ENCODE results near the gene AHCTF1.
"Not testable (repeated sequence)": the region's sequence is repeated elsewhere in the genome, so short reads cannot be mapped to it uniquely, and the experiment has no call there.

The AHCTF1 gene

DNA sequence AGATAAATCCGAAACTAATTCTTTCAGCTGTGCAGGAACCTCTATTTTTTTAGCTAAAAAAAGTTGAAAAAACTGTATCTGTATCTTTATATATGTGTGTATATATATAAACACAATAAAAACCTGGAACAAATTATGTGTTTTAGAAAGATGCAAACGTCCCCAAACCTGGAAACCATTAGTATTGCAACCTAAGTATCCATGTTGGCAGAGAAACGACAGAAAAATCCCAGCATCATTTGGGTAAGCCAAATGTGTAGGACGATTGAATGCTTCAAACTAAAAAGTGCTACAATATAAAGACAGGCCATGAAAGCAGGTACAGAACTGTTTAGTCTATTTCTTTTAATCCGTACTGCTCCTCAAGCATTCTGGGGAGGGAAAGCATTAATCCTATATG is 87.9 kb downstream of the AHCTF1 start:
- no peak for DNase-seq

GRCh38 chr1:246840761-246841160 is 91.0 kb downstream of the AHCTF1 start:
- not testable (repeated sequence) for DNase-seq

- DNase-seq: no peak
Observed at GRCh38 chr1:246838118-246838456, 93.7 kb downstream of the AHCTF1 start.

- DNase-seq: no peak
Observed at GRCh38 chr1:246837418-246838117, 94.2 kb downstream of the AHCTF1 start.

GRCh38 chr1:246836209-246836966 is 95.4 kb downstream of the AHCTF1 start:
- DNase-seq: peak in 1 of 58 donors; percentile 7

DNA sequence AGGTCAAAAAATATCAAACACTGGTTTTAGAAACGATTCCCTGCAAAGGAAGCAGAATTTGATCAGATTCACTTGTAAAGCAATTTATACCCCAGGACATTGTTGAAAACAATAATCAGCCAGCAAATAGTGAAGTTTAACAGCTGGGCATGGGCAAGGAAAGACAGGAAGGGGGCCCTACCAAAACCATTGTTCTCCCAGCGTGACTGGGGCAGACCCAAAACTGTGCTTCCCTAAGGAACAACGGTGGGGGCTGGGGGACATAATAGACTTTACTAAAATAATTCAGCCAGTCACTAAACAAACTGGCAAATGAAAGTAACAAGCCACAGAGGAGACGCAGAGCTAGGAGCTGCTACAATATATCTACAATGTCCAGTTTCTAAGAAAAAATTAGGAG is 100.2 kb downstream of the AHCTF1 start:
- DNase-seq: no peak

DNA sequence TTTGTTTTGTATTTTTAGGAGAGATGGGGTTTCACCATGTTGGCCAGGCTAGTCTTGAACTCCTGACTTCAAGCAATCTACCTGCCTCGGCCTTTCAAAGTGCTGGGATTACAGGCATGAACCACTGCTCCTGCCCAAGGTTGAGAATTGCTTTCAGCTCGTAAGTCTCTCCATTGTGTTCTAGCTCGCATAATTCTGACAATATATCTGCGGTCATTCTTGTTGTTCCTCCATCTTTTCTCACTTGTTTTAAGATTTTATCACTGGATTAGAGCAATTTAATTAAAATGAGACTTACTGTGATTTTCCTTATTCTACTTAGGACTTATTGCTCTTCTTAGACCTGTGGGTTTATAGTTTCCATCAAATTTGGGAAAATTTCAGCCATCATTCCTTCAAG is 102.9 kb downstream of the AHCTF1 start:
- no peak for DNase-seq

DNA sequence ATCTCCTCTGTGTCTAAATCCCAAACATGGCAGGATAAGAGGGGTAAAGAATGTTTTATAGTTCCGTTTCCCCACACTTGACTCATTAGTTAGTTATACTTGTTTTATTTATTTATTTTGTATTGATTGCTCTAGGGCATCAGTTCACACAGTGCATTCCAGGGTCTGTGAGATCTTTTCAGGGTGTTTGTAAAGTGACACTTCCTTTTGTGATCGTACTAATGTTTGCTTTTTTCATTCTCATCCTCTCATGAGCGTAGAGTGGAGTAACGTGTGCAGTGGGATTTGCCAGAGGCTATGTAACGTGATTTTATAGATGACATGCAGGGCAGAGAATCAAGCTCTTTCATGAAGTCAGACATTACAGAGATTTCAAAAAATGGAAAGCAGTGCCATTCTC is 104.4 kb downstream of the AHCTF1 start:
- no peak for DNase-seq

- DNase-seq: no peak
Observed at GRCh38 chr1:246825557-246826175, 106.1 kb downstream of the AHCTF1 start.

- no peak for DNase-seq
Observed at GRCh38 chr1:246824541-246824940, 107.2 kb downstream of the AHCTF1 start.

DNA sequence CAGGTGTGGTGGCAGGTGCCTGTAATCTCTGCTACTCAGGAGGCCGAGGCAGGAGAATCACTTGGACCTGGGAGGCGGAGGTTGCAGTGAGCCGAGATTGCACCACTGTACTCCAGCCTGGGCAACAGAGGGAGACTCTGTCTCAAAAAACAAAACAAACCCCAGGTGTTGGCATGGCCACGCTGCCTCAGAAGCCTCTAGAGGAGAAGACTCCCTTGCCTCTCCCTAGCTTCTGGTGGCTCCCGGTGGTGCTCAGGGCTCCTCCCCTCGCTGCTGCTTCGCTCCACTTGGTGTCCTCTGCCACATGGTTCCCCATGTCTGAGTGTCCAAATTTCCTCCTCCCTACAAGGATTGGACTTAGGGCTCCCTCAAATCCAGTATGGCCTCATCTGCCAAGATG is 109.6 kb downstream of the AHCTF1 start:
- not testable (repeated sequence) for DNase-seq

DNA sequence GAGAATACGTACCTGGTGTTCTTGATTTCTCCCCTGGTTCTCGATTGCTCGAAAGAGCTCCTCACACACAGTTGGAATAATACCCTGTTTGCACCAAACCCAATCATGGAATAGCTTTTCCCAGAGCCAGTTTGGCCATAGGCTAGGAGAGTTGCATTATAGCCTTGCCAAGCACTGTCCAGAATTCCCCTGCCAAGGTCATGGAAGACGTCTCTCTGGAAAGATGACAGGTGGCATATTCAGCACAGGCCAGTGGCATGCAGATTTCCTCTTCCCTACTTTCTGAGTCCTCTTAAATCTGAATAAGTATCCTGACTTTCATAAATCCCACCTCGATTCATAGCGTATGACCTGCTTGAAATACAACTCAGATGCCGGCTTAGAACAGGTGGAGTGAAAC is 111.1 kb downstream of the AHCTF1 start:
- DNase-seq: no peak

DNA sequence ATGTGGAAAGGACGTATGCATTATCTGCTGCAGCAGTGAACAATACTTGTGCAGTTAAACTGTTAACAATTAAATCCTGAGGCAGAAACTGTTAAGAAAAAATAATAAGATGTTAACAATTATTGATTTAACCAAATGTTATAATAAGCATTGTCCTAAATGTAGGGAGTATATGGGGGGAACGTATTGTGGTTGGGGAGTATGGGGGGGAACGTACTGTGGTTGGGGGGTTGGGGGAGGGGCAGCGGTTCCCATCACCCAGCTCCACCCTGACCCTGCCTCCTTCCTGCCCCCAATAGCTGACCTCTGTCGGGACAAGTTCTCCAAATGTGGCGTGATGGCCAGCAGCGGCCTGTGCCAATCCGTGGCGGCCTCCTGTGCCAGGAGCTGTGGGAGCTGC is 114.0 kb downstream of the AHCTF1 start:
- DNase-seq: peak in 12 of 58 donors; percentile 4 to 56 (median 22)

- DNase-seq: no peak
Observed at GRCh38 chr1:246815693-246816270, 116.0 kb downstream of the AHCTF1 start.

DNA sequence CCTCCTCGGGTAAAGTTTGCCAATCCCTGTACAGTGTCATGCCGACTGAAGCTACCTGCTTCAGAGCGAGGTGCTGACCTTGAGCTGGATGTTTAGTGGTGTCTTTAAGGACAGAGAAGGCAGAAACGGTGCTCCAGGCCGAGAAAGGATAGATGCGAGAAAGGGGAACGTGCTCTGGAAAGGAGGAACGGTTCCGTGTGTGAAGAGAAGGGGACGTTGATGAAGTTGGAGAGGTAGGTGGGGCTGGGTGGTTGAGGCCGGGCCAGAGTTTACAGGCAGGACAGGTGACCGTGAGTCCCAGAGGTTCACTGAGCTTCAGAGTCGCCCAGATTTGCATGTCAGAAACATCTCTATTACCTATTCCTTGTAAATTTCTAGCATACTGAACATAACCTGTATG is 116.9 kb downstream of the AHCTF1 start:
- DNase-seq: no peak

DNA sequence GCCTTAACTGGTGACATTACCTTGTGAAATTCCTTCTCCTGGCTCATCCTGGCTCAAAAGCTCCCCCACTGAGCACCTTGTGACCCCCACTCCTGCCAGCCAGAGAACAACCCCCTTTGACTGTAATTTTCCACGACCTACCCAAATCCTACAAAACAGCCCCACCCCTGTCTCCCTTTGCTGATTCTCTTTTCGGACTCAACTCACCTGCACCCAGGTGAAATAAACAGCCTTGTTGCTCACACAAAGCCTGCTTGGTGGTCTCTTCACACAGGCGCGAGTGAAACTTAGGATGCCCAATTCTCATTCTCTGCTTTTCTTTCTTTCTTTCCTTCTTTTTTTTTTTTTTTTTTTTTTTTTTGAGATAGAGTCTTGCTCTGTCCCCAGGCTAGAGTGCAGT is 118.4 kb downstream of the AHCTF1 start:
- not testable (repeated sequence) for DNase-seq

- no peak for DNase-seq
Observed at GRCh38 chr1:246811985-246812384, 119.8 kb downstream of the AHCTF1 start.

DNA sequence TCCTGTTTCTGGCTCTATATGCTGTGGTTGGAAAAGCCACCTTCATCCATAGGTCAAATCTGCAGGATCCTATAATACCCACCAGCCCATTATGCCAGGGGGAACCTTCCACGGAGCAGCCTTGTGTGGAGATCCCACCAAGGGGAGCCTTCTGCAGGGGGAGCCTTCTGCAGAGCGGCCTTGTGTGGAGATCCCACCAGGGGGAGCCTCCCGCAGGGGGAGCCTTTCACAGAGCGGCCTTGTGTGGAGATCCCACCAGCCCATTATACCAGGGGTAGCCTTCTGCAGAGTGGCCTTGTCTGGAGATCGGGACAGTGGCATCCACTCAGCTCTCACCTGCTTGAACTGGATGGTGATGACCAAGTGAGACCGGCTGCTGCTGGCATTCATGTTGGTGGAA is 122.3 kb downstream of the AHCTF1 start:
- no peak for DNase-seq

DNA sequence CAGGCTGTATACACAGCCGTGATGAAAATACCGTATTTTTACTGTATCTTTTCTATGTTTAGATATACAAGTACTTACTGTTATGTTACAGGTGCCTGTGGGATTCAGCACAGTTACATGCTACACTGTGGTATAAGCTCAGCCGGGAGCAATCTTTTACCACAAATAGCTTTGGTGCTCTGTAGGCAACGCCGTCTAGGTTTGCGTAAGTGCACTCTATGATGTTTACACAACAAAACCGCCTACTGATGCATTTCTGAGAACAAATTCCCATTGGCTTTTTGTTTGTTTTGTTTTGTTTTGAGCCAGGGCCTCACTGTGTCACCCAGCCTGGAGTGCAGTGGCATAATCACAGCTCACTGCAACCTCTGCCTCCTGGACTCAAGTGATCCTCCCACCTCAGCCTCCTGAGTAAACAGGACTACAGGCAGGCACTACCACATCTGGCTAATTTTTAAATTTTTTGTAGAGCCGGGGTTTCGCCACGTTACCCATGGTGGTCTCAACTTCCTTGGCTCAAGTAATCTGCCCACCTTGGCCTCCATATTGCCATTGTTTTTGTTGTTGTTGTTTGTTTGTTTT is 126.5 kb downstream of the AHCTF1 start:
- no peak for DNase-seq

GRCh38 chr1:246803883-246804282 is 127.9 kb downstream of the AHCTF1 start:
- DNase-seq: no peak

GRCh38 chr1:246803373-246803772 is 128.4 kb downstream of the AHCTF1 start:
- no peak for DNase-seq
